Head of caudate nucleus (tissue), 42 donors: ENCODE data around the gene PCDHB14.

ENCODE experiments used
- DNase-seq, 42 donors: peaks; one replicate each; pipeline versions ENCODE4 v3.0.0 to v3.0.0-alpha.2; 2020 to 2021; ENCODE audit warnings: mixed read lengths in 7 of 42
- intact Hi-C: fragments of 100-400 bp; cut with DNase I; formaldehyde crosslinking; loops from one replicate; pipeline ENCODE4 v1.15.0; 2022

The PCDHB14 gene

GRCh38 chr5:141258464-141258863, 35.3 kb downstream of the PCDHB14 start:
- no peak for DNase-seq
- intact Hi-C loops: no loop called here

- DNase-seq: no peak
- intact Hi-C loops: no loop called here
Measured at GRCh38 chr5:141258948-141259347, 35.8 kb downstream of the PCDHB14 start.

- no peak for DNase-seq
- intact Hi-C loops: no loop called here
Measured at GRCh38 chr5:141260458-141261237, 37.5 kb downstream of the PCDHB14 start.

GRCh38 chr5:141261238-141261546, 38.0 kb downstream of the PCDHB14 start:
- DNase-seq: no peak
- intact Hi-C loops: no loop called here

GRCh38 chr5:141269195-141269594, 46.1 kb downstream of the PCDHB14 start:
- intact Hi-C loops: no loop called here
- DNase-seq: no peak

GRCh38 chr5:141272906-141273305, 49.8 kb downstream of the PCDHB14 start:
- DNase-seq: no peak
- intact Hi-C loops: no loop called here
